Measurements from ENCODE around the gene TBL1Y.

GRCh38 chrY:6992041-6992440 is 81.5 kb downstream of the TBL1Y start:
- TF ChIP-seq POLR2A (IDR thresholded peaks at IDR 0.05), result no peak
- TF ChIP-seq, protein P1, sequence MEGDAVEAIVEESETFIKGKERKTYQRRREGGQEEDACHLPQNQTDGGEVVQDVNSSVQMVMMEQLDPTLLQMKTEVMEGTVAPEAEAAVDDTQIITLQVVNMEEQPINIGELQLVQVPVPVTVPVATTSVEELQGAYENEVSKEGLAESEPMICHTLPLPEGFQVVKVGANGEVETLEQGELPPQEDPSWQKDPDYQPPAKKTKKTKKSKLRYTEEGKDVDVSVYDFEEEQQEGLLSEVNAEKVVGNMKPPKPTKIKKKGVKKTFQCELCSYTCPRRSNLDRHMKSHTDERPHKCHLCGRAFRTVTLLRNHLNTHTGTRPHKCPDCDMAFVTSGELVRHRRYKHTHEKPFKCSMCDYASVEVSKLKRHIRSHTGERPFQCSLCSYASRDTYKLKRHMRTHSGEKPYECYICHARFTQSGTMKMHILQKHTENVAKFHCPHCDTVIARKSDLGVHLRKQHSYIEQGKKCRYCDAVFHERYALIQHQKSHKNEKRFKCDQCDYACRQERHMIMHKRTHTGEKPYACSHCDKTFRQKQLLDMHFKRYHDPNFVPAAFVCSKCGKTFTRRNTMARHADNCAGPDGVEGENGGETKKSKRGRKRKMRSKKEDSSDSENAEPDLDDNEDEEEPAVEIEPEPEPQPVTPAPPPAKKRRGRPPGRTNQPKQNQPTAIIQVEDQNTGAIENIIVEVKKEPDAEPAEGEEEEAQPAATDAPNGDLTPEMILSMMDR (IDR thresholded peaks at IDR 0.05), result no peak
